GM12891 (cell line): Measurements from ENCODE around the gene SENP8.

Experiments used
- POLR2A ChIP-seq: IDR thresholded peaks from 2 replicates; pipeline ENCODE4 v1.6.1; 2011; ENCODE audit warnings: low read depth, low read length, control low read depth
- POLR2AphosphoS5 ChIP-seq: IDR thresholded peaks from 2 replicates; pipeline ENCODE4 v1.6.1; 2011; ENCODE audit warnings: low read depth, low read length, control low read depth
- POU2F2 ChIP-seq: IDR thresholded peaks from 2 replicates; pipeline ENCODE4 v1.6.1; 2011; ENCODE audit warnings: low read depth, mild to moderate bottlenecking, control low read depth, low read length, moderate library complexity
- SPI1 ChIP-seq: IDR thresholded peaks from 2 replicates; pipeline ENCODE4 v1.6.1; 2011; ENCODE audit warnings: low read depth, low read length, control low read depth
- TAF1 ChIP-seq: IDR thresholded peaks from 2 replicates; pipeline ENCODE4 v1.6.1; 2011; ENCODE audit warnings: low read depth, low read length, control low read depth

GRCh38 chr15:72133211-72133610 lies 15.0 kb downstream of the SENP8 start:
- TF ChIP-seq POLR2A (no peak), POLR2AphosphoS5 (no peak), TAF1 (no peak), SPI1 (no peak), POU2F2 (no peak)
